OCI-LY3 (cell line): ENCODE data around the gene KAZN.

Experiments
- H2AFZ ChIP-seq: fragments of 200-600, 300-600 bp; shearing (Covaris generic); 2 replicates; pipeline ENCODE4 v1.6.0; 2014; ENCODE audit warnings: antibody characterized with exemption, low read depth, low read length
- H3K27ac ChIP-seq: fragments of 200-600, 300-600 bp; sonication (generic); 2 replicates; pipeline ENCODE4 v1.5.1; 2014; ENCODE audit warnings: mild to moderate bottlenecking, low read length, moderate library complexity, mixed read lengths
- H3K27me3 ChIP-seq: fragments of 200-600, 300-600 bp; sonication (generic); 2 replicates; pipeline ENCODE4 v1.6.1; 2014; ENCODE audit warnings: low read depth, low read length, mixed read lengths
- H3K36me3 ChIP-seq: fragments of 200-600, 300-600 bp; sonication (generic); replicated peaks from 2 replicates; pipeline ENCODE3; 2014; ENCODE audit warnings: low read depth, low read length, mixed read lengths
- H3K4me1 ChIP-seq: fragments of 300-600, 200-600 bp; sonication (generic); 2 replicates; pipeline ENCODE4 v1.6.1; 2014; ENCODE audit warnings: low read length, mixed read lengths
- H3K4me2 ChIP-seq: fragments of 200-600, 300-600 bp; sonication (generic); 2 replicates; pipeline ENCODE4 v1.6.1; 2014; ENCODE audit warnings: low read length, mixed read lengths
- H3K4me3 ChIP-seq: fragments of 300-600, 200-600 bp; sonication (generic); 2 replicates; pipeline ENCODE4 v1.5.1; 2014; ENCODE audit warnings: antibody characterized with exemption, mild to moderate bottlenecking, low read length, moderate library complexity
- H3K79me2 ChIP-seq: fragments of 300-600, 200-600 bp; shearing (Covaris generic); 2 replicates; pipeline ENCODE4 v1.6.1; 2014; ENCODE audit warnings: mild to moderate bottlenecking, low read length, mixed read lengths
- H3K9ac ChIP-seq: fragments of 300-600, 200-600 bp; shearing (Covaris generic); 2 replicates; pipeline ENCODE4 v1.6.0; 2014; ENCODE audit warnings: mild to moderate bottlenecking, low read length, moderate library complexity
- H3K9me3 ChIP-seq: fragments of 200-600, 300-600 bp; shearing (Covaris generic); 2 replicates; pipeline ENCODE4 v1.6.1; 2014; ENCODE audit warnings: low read length, mixed read lengths; ENCODE audit not compliant: insufficient read depth
- H4K20me1 ChIP-seq: fragments of 200-600, 300-600 bp; sonication (generic); 2 replicates; pipeline ENCODE4 v1.6.1; 2016; ENCODE audit warnings: low read length, mixed read lengths; ENCODE audit not compliant: insufficient read depth
- EZH2phosphoT487 ChIP-seq: fragments of 200-600 bp; shearing (Covaris generic); IDR thresholded peaks from 2 replicates; pipeline ENCODE4 v1.6.1; 2018; ENCODE audit warnings: antibody characterized with exemption, mixed run types, low read depth
- TF ChIP-seq, protein P1 (sequence below): fragments of 200-600, 300-600 bp; sonication (generic); IDR thresholded peaks from 2 replicates; pipeline ENCODE4 v1.5.1; 2014; ENCODE audit warnings: antibody characterized with exemption, low read length, low read depth

Gene KAZN

DNA sequence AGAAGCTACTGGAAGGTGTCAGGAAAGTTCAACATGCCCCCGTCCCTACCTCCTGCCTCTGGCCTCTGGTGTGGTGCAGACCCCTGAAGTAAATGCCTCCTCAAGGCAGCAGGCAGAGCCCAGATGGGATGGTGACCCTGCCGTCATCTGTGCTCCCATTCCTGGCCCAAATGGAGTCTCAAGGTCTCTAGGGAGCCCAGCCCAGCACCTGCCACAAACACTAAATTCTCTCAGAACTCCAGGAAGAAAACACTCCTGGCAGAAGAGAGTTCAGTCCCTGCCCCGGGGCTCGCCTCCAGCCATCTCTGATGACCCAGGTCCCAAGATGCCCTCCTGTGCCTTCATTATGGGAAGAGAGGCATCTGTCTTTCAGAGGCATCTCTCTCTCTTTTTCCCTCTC is 293.5 kb downstream of the KAZN start:
- H3K4me3 ChIP-seq: no peak overlapping the region
- H3K27me3 ChIP-seq: no peaks in the 10 kb centered on the region
- no peaks in the 10 kb centered on the region for H3K79me2 ChIP-seq

DNA sequence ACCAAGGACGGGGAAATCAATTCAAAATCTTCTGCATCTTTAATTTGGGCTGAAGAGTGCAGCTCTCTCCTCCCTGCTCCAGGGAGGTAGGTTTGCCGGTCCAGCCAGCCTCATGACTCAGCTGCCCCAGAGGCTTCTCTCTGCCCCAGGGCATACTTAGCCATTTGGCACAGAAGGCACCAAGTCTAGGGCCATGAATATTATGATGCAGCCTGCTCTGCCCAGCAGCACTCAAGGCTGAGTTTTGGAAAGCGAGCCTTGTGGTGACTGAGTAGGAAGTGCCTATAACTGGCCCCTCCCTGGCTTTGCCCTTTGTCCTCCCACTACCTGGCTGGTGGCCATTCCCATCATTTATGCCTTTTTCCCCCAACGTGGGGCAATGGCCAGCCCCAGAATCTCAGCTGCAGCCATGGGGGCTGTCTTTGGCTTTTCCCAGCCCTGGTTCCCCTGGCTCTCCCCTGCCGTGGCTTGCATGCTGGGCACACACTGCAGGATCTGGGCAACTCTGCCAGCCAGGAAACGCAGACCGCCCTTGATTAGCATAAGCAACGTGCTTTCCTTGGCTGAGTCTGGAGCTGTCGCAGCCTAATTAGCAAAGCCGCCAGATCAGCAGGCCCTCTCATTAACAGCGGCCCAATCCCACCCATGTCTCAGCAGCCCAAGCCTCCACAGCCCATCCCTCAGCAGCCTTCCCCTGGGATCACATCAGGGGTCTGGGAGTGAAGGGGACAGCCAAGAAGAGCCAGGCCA is 296.5 kb downstream of the KAZN start:
- H3K27me3 ChIP-seq: no peaks in the 10 kb centered on the region
- H3K27ac ChIP-seq: no peak overlapping the region
- H3K4me3 ChIP-seq: no peak overlapping the region
- H3K36me3 ChIP-seq: no peaks in the 10 kb centered on the region
- TF ChIP-seq, protein P1, sequence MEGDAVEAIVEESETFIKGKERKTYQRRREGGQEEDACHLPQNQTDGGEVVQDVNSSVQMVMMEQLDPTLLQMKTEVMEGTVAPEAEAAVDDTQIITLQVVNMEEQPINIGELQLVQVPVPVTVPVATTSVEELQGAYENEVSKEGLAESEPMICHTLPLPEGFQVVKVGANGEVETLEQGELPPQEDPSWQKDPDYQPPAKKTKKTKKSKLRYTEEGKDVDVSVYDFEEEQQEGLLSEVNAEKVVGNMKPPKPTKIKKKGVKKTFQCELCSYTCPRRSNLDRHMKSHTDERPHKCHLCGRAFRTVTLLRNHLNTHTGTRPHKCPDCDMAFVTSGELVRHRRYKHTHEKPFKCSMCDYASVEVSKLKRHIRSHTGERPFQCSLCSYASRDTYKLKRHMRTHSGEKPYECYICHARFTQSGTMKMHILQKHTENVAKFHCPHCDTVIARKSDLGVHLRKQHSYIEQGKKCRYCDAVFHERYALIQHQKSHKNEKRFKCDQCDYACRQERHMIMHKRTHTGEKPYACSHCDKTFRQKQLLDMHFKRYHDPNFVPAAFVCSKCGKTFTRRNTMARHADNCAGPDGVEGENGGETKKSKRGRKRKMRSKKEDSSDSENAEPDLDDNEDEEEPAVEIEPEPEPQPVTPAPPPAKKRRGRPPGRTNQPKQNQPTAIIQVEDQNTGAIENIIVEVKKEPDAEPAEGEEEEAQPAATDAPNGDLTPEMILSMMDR: no peak
- TF ChIP-seq EZH2phosphoT487: no peak
- H3K9me3 ChIP-seq: no peaks in the 10 kb centered on the region
- no peaks in the 10 kb centered on the region for H4K20me1 ChIP-seq
- H3K4me1 ChIP-seq: no peaks in the 10 kb centered on the region
- H2AFZ ChIP-seq: no peak overlapping the region
- H3K79me2 ChIP-seq: no peaks in the 10 kb centered on the region
- no peak overlapping the region for H3K4me2 ChIP-seq
- no peak overlapping the region for H3K9ac ChIP-seq

More for the DNA sequence above, 293.5 kb downstream of the KAZN start:
- Histone ChIP-seq H3K9ac (no peak overlapping the region), H3K4me2 (no peak overlapping the region), H2AFZ (no peak overlapping the region), H3K9me3 (no peaks in the 10 kb centered on the region), H3K4me1 (no peaks in the 10 kb centered on the region), H3K36me3 (no peaks in the 10 kb centered on the region), H3K27ac (no peak overlapping the region), H4K20me1 (no peaks in the 10 kb centered on the region)
- TF ChIP-seq, protein P1: no peak
- no peak for TF ChIP-seq EZH2phosphoT487

DNA sequence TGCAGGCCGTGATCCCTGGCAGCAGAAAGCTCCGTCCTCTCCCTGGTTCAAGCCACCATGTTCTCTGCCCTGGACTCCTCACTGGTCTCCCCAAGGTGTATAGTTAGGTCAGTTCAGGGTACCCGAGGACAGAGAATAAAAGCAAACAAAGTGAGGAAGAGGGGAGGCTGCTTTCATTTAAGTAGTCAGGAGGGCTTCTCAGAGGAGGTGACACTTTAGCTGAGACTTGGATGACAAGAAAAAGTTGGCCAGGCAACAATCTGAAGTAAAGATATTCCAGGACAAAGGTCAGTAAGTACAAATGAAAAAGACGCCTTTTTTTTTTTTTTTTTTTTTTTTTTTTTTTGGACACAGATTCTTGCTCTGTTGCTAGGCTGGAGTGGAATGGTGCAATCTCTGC is 297.2 kb downstream of the KAZN start:
- H3K27me3 ChIP-seq: no peaks in the 10 kb centered on the region
- H3K9me3 ChIP-seq: no peaks in the 10 kb centered on the region
- H2AFZ ChIP-seq: no peak overlapping the region
- H4K20me1 ChIP-seq: no peaks in the 10 kb centered on the region
- no peak overlapping the region for H3K4me2 ChIP-seq
- no peak overlapping the region for H3K4me3 ChIP-seq
- TF ChIP-seq, protein P1: no peak
- no peak for TF ChIP-seq EZH2phosphoT487
- H3K27ac ChIP-seq: no peak overlapping the region
- H3K36me3 ChIP-seq: no peaks in the 10 kb centered on the region
- no peaks in the 10 kb centered on the region for H3K79me2 ChIP-seq
- H3K4me1 ChIP-seq: no peaks in the 10 kb centered on the region
- no peak overlapping the region for H3K9ac ChIP-seq

DNA sequence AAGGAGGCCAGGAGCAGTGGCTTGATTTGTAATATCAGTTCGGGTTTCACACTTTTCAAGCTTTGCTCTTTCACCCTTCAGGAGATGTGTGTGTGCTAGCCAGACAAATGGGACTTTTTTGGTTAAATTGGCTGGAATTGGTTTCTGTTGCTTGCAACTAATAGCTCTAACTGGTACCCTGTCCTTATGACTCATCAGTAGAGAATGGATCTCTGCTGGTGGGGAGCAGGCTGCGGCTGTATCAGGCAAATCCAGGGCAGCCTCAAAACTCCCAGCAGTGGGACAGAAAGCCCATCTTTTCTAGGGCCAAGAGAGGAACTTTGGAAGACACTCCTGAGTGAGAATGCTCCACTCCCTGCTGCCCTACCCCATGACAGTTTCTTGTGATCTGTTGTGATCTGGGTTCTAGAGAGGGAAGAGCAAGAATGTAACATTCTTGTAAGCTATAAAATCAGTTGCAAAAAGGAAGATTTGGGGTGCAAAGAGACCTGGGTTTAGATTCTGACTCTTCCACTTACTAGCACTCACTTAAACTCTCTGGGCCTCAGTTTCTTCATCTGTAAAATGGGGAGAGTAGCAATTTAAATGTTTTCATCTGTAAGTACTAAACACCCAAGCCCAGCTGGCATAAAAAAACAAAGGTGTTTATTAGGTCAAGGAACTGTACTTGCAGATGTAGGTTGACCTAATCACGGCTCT is 298.0 kb downstream of the KAZN start:
- no peak overlapping the region for H3K27ac ChIP-seq
- H3K9me3 ChIP-seq: no peaks in the 10 kb centered on the region
- H3K4me1 ChIP-seq: no peaks in the 10 kb centered on the region
- H3K27me3 ChIP-seq: no peaks in the 10 kb centered on the region
- no peaks in the 10 kb centered on the region for H3K79me2 ChIP-seq
- H3K4me2 ChIP-seq: no peak overlapping the region
- no peak for TF ChIP-seq EZH2phosphoT487
- TF ChIP-seq, protein P1: no peak
- H3K36me3 ChIP-seq: no peaks in the 10 kb centered on the region
- H2AFZ ChIP-seq: no peak overlapping the region
- no peaks in the 10 kb centered on the region for H4K20me1 ChIP-seq
- no peak overlapping the region for H3K4me3 ChIP-seq
- H3K9ac ChIP-seq: no peak overlapping the region
